ENCODE measurements around the gene LCE1B.

Gene LCE1B

GRCh38 chr1:152855661-152856060 lies 43.9 kb downstream of the LCE1B start:
- DNase-seq: no peak
- in situ Hi-C loops (cut with HindIII; ENCODE audit: low pct_ligation_motif_present, low pct_unique_long_range_greater_than_20kb, low sequenced_read_pairs): no loop called here

- in situ Hi-C loops (cut with HindIII; ENCODE audit: low pct_ligation_motif_present, low pct_unique_long_range_greater_than_20kb, low sequenced_read_pairs): no loop called here
- DNase-seq: no peak
Observed at GRCh38 chr1:152858062-152858461, 46.3 kb downstream of the LCE1B start.

DNA sequence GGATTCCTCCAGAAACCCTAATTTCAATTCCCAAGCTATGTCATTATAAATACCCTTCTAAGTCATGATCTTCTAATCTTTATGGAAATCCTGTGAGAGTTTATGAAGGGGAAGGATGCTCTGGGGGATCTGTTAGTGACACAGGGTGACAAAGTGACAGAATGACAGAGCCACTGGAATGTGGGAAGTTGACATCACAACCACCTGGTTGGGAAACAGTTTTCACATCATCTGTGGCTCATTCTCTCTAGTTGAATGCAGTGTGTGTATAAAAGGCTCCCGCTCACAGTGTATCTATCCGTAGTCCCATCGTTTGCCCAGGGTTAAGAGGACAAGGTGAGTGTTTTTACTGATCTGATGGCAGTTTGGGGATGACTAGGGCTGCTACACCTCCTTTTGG lies 47.9 kb downstream of the LCE1B start, which contains the start of gene LCE7A:
TSS of gene LCE7A (plus strand) at position 301 of the 400 bp plus-strand sequence. CDS start 702 bp downstream, outside the sequence.
- in situ Hi-C loops (cut with HindIII; ENCODE audit: low pct_ligation_motif_present, low pct_unique_long_range_greater_than_20kb, low sequenced_read_pairs): no loop called here
- no peak for DNase-seq

DNA sequence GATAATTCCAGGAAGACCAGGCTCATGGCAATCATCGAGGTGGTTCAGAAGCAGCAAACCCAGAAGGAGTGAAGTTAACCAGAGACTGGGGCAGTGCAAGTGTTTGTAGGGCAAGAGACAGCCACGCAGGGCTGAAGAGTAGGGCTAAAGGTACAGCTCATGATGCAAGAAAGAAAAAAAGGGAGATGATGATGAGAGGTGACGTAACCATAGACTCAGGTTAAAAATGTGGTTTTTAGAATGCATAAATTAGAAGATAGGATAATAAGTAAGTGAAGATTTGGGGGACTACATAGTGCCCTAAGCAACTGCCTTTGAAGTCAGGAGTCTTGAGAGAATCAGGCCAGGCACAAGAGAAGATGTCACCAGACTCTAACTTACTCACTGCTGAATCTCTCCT lies 48.4 kb downstream of the LCE1B start:
- no peak for DNase-seq
- in situ Hi-C loops (cut with HindIII; ENCODE audit: low pct_ligation_motif_present, low pct_unique_long_range_greater_than_20kb, low sequenced_read_pairs): no loop called here

GRCh38 chr1:152861374-152861773 lies 49.6 kb downstream of the LCE1B start:
- in situ Hi-C loops (cut with HindIII; ENCODE audit: low pct_ligation_motif_present, low pct_unique_long_range_greater_than_20kb, low sequenced_read_pairs): no loop called here

More at GRCh38 chr1:152861374-152861773, 49.6 kb downstream of the LCE1B start:
- no peak for DNase-seq

All from ACHN (cell line).